ENCODE data around the gene USF1.

DNA sequence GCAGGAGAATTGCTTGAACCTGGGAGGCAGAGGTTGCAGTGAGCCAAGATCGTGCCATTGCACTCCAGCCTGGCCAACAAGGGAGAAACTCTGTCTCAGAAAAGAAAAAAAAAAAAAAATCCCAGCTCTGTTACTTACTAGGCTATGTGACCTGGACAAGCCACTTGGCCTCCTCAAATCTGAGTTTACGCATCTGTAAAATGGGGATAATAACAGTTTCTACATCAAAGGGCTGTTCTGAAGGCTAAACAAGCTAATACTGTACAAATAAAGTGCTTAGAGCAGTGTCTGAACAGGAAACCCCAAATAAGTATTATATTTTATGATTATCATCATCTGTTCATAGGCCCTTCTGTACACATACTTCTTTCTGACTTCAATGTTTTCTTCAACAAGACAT is 38.4 kb downstream of the USF1 start:
- TF ChIP-seq POLR2AphosphoS5 (IDR thresholded peaks at IDR 0.05) (no peak), EP300 (IDR thresholded peaks at IDR 0.05) (no peak), POLR2A (IDR thresholded peaks at IDR 0.05) (no peak)
- TF ChIP-seq, protein P1, sequence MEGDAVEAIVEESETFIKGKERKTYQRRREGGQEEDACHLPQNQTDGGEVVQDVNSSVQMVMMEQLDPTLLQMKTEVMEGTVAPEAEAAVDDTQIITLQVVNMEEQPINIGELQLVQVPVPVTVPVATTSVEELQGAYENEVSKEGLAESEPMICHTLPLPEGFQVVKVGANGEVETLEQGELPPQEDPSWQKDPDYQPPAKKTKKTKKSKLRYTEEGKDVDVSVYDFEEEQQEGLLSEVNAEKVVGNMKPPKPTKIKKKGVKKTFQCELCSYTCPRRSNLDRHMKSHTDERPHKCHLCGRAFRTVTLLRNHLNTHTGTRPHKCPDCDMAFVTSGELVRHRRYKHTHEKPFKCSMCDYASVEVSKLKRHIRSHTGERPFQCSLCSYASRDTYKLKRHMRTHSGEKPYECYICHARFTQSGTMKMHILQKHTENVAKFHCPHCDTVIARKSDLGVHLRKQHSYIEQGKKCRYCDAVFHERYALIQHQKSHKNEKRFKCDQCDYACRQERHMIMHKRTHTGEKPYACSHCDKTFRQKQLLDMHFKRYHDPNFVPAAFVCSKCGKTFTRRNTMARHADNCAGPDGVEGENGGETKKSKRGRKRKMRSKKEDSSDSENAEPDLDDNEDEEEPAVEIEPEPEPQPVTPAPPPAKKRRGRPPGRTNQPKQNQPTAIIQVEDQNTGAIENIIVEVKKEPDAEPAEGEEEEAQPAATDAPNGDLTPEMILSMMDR (IDR thresholded peaks at IDR 0.05) = no peak
